Panc1 (cell line): ENCODE results near the gene TRAPPC2L. TPM values are rescaled to one million over a fixed set of nuclear protein-coding genes. Genes with fewer than 3 reads are reported as not detected.

Source experiments
- ATAC-seq: fragments of 200-7000 bp; cut with Tn5 transposase; 2 replicates; pipeline ENCODE4 v1.9.1; 2020; ENCODE audit warnings: mild to moderate bottlenecking, moderate library complexity
- BruUV-seq: library from RNA; stranded (reverse); fragments of 400-500 nt; replicated peaks from 2 replicates; lab custom pipeline; 2021; lab: Mats Ljungman, UMichigan
- CTCF ChIA-PET: fragments of 300-600 bp; sonication (Branson Sonifier 250); formaldehyde crosslinking; loops from one replicate; lab custom pipeline; 2022; ENCODE audit warnings: antibody characterized with exemption; lab: Charles Lee
- POLR2A ChIA-PET: fragments of 300-600 bp; sonication (Branson Sonifier 250); formaldehyde crosslinking; loops from one replicate; lab custom pipeline; 2022; ENCODE audit warnings: antibody characterized with exemption; lab: Charles Lee
- DNase-seq: peaks from one replicate; pipeline ENCODE4 v3.0.0-alpha.2; 2010; ENCODE audit warnings: low read depth, low spot score
- H3K27ac ChIP-seq: 2 replicates; pipeline ENCODE4 v1.5.1; 2011; ENCODE audit warnings: mild to moderate bottlenecking, low read length, inconsistent platforms
- H3K27me3 ChIP-seq: fragments of 200-500 bp; sonication (Bioruptor generic); 2 replicates; pipeline ENCODE4 v1.6.0; 2014; ENCODE audit warnings: low read length, inconsistent platforms; ENCODE audit not compliant: control insufficient read depth, insufficient read depth
- H3K36me3 ChIP-seq: fragments of 200-500 bp; sonication (Bioruptor generic); 2 replicates; pipeline ENCODE4 v1.5.1; 2014; ENCODE audit warnings: inconsistent platforms, mild to moderate bottlenecking, low read length, moderate library complexity; ENCODE audit not compliant: control insufficient read depth, insufficient read depth
- H3K4me1 ChIP-seq: 2 replicates; pipeline ENCODE4 v1.5.1; 2011; ENCODE audit warnings: inconsistent platforms, mild to moderate bottlenecking, low read length, moderate library complexity; ENCODE audit not compliant: control insufficient read depth, insufficient read depth
- H3K4me3 ChIP-seq, 2 experiments: 2 replicates each; pipeline ENCODE4 v1.5.1; 2011 to 2012; ENCODE audit warnings: low read depth in 2 of 2, low read length in 2 of 2, mild to moderate bottlenecking in 2 of 2, inconsistent platforms in 1 of 2, moderate library complexity in 1 of 2
- H3K9me3 ChIP-seq: fragments of 200-500 bp; sonication (Bioruptor generic); 2 replicates; pipeline ENCODE4 v1.5.1; 2014; ENCODE audit warnings: low read depth, mild to moderate bottlenecking, inconsistent platforms, low read length, moderate library complexity; ENCODE audit not compliant: control insufficient read depth, insufficient read depth
- CTCF ChIP-seq: fragments of 450-650 bp; IDR thresholded peaks from 2 replicates; pipeline ENCODE4 v1.5.1; 2017; ENCODE audit warnings: mild to moderate bottlenecking
- POLR2AphosphoS5 ChIP-seq: IDR thresholded peaks from 2 replicates; pipeline ENCODE4 v1.6.1; 2012; ENCODE audit warnings: mild to moderate bottlenecking, low read depth, low read length, moderate library complexity
- REST ChIP-seq, 2 experiments: IDR thresholded peaks; 2 replicates each; pipeline ENCODE4 v1.6.1; 2011 to 2012; ENCODE audit warnings: low read depth in 2 of 2, control low read depth in 1 of 2, low read length in 1 of 2, mild to moderate bottlenecking in 1 of 2, moderate library complexity in 1 of 2; ENCODE audit not compliant: insufficient read depth in 1 of 2
- SIN3A ChIP-seq: IDR thresholded peaks from 2 replicates; pipeline ENCODE4 v1.6.1; 2012; ENCODE audit warnings: low read depth, mild to moderate bottlenecking, low read length, moderate library complexity, borderline replicate concordance; ENCODE audit not compliant: insufficient read depth
- TCF7L2 ChIP-seq: IDR thresholded peaks from 2 replicates; pipeline ENCODE4 v1.6.1; 2011; ENCODE audit warnings: mild to moderate bottlenecking, low read depth, low read length, inconsistent platforms
- in situ Hi-C: cut with HindIII; loops from 2 replicates; pipeline ENCODE4 v1.10.0; 2016; ENCODE audit warnings: low sequenced_read_pairs, low pct_unique_long_range_greater_than_20kb
- intact Hi-C: fragments of 100-400 bp; cut with micrococcal nuclease; formaldehyde crosslinking; loops from one replicate; pipeline ENCODE4 v1.10.0; 2022; ENCODE audit not compliant: unreplicated experiment
- total RNA-seq: library from RNA; stranded (reverse); gene quantifications from one replicate; pipeline ENCODE4 v1.2.1, GENCODE V29; 2021; ENCODE audit not compliant: unreplicated experiment

TRAPPC2L gene
- total RNA-seq, 1 experiment from 2014 or later = 73.8 TPM

GRCh38 chr16:88865742-88866141 is 8.8 kb downstream of the TRAPPC2L start:
- no peak overlapping the region for H3K4me3 ChIP-seq
- no peaks in the 10 kb centered on the region for H3K36me3 ChIP-seq
- no peak overlapping the region for H3K27ac ChIP-seq
- H3K4me1 ChIP-seq = no peaks in the 10 kb centered on the region
- CTCF ChIA-PET = no interaction called here
- DNase-seq (no peak), ATAC-seq (0 out of 2 replicates have a peak, but pooled peaks have one; percentile 31)
- POLR2A ChIA-PET = no interaction called here
- BruUV-seq = no TSS peak
- TF ChIP-seq REST (IDR thresholded peaks at IDR 0.05; ENCODE audit: insufficient read depth in 1 of 2, low read depth in 2 of 2, low read length in 1 of 2) (no peak), SIN3A (no peak), CTCF (no peak), TCF7L2 (no peak), POLR2AphosphoS5 (no peak)
- no peaks in the 10 kb centered on the region for H3K27me3 ChIP-seq
- intact Hi-C loops (no loop called here), in situ Hi-C loops (no loop called here)
- no peaks in the 10 kb centered on the region for H3K9me3 ChIP-seq

GRCh38 chr16:88866151-88866920 is 9.4 kb downstream of the TRAPPC2L start, which contains the start of gene PABPN1L:
Gene PABPN1L (minus strand): TSS chr16:88866660. CDS start chr16:88866606, 54 bp downstream.
- TF ChIP-seq REST (IDR thresholded peaks at IDR 0.05; ENCODE audit: insufficient read depth in 1 of 2, low read depth in 2 of 2, low read length in 1 of 2) (no peak), CTCF (no peak), TCF7L2 (no peak), SIN3A (no peak), POLR2AphosphoS5 (no peak)
- ChIA-PET CTCF (no interaction called here), POLR2A (no interaction called here)
- no peak within 1 kb of the TSS for H3K27ac ChIP-seq
- no peak for ATAC-seq
- no peak for DNase-seq
- H3K27me3 ChIP-seq = no peaks in the 10 kb centered on the region
- no peak within 1 kb of the TSS for H3K4me3 ChIP-seq
- H3K36me3 ChIP-seq = no peaks in the 10 kb centered on the region
- no TSS peak for BruUV-seq
- H3K4me1 ChIP-seq = no peaks in the 10 kb centered on the region
- intact Hi-C loops (no loop called here), in situ Hi-C loops (no loop called here)
- no peaks in the 10 kb centered on the region for H3K9me3 ChIP-seq
